Fibroblast of lung (primary cell): ENCODE data around the gene FBLN1.

ENCODE experiments used
- EZH2 ChIP-seq: IDR thresholded peaks from 2 replicates; pipeline ENCODE4 v1.5.1; 2012; ENCODE audit warnings: low read length, control low read depth, mild to moderate bottlenecking; ENCODE audit errors: missing control alignments
- TF ChIP-seq, protein P1 (sequence below), 2 donors: IDR thresholded peaks in 1 of 2; conservative IDR thresholded peaks in 1 of 2; 1 replicate in 1 of 2; 2 replicates in 1 of 2; pipeline ENCODE4 v1.5.1; 2011 to 2012; ENCODE audit warnings: low read length in 2 of 2, control low read depth in 1 of 2, inconsistent platforms in 1 of 2, low read depth in 1 of 2, mild to moderate bottlenecking in 1 of 2

DNA sequence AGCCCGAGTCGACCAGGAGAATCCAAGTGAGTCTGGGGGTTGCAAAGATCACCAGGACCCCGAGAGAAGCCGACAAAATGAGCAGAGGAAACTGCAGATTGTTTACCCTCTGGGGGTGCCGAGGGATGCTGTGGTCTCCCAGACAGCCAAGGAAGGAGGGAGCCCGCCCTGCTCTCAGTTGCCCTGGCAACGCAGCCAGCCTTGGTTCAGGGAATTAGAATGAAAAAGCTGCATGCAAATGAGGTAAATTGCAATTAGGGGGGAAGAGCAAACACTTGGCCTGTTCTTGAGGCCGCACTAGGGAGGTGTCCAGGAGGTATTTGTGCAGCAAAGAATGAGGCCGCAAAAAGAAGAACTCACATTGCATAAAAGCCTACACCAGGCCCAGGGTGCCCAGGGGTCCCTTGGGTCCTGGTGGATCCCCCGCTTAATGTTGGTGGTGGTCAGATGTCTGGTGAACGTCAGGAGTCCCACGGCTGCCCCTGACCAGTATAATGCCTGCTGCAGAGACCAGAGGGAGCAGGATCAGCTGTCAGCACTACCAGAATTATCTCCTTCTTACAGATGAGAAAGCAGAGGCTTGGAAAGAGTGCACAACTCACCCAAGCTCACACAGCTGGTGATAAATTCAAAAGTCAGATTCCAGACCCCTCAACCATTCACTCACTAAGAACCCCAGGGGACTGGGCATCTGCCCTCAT lies 128.6 kb downstream of the FBLN1 start:
- TF ChIP-seq, protein P1, sequence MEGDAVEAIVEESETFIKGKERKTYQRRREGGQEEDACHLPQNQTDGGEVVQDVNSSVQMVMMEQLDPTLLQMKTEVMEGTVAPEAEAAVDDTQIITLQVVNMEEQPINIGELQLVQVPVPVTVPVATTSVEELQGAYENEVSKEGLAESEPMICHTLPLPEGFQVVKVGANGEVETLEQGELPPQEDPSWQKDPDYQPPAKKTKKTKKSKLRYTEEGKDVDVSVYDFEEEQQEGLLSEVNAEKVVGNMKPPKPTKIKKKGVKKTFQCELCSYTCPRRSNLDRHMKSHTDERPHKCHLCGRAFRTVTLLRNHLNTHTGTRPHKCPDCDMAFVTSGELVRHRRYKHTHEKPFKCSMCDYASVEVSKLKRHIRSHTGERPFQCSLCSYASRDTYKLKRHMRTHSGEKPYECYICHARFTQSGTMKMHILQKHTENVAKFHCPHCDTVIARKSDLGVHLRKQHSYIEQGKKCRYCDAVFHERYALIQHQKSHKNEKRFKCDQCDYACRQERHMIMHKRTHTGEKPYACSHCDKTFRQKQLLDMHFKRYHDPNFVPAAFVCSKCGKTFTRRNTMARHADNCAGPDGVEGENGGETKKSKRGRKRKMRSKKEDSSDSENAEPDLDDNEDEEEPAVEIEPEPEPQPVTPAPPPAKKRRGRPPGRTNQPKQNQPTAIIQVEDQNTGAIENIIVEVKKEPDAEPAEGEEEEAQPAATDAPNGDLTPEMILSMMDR (conservative IDR thresholded peaks at IDR 0.05 in 1 of 2, IDR thresholded peaks at IDR 0.05 in 1 of 2; ENCODE audit: low read depth in 1 of 2, low read length in 2 of 2) = no peak
- TF ChIP-seq EZH2 = no peak
